ENCODE data around the gene SLC2A10. TPM values are rescaled to one million over a fixed set of nuclear protein-coding genes. Genes with fewer than 3 reads are reported as not detected.
A peak's percentile ranks its signal among the peaks of the same experiment; 100 is the strongest.

The SLC2A10 gene
- total and polyA plus RNA-seq, 5 donors, result 4.6 to 8.5 (median 7.4) TPM

DNA sequence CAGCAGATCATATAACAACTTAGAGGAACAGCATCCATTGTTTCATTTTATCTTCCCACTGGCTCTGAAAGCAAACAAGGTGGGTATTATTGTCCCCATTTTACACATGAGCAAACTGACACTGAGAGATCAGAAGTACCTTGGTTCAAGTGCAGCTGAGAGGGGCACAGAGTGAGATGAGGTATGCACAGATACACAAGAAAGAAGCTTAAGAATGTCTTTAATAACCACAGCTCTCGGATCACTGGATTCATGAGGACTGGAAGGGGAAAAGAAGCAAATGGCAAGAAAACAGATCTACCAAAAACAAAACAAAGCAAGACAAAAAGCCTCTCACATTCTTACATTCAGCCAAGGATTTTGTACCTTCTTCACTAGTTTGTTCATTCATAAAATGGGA lies 10.6 kb downstream of the SLC2A10 start:
- no peaks in the 10 kb centered on the region for H3K9me3 ChIP-seq (ENCODE audit: control insufficient read depth, low read length)
- peaks cover 2% of the 10 kb centered on the region for H3K4me1 ChIP-seq (ENCODE audit: control insufficient read depth, insufficient read depth, low read length)
- ATAC-seq (no peak), DNase-seq (no peak)
- intact Hi-C loops (cut with DNase I), result no loop called here
- 96% methylated on average over 1 of the region's 1 CpG for WGBS
- no peak overlapping the region for H3K4me3 ChIP-seq (ENCODE audit: low read length)
- H3K27me3 ChIP-seq (ENCODE audit: control insufficient read depth, insufficient read depth), result no peaks in the 10 kb centered on the region
- no peak overlapping the region for H3K27ac ChIP-seq (ENCODE audit: low read length)

DNA sequence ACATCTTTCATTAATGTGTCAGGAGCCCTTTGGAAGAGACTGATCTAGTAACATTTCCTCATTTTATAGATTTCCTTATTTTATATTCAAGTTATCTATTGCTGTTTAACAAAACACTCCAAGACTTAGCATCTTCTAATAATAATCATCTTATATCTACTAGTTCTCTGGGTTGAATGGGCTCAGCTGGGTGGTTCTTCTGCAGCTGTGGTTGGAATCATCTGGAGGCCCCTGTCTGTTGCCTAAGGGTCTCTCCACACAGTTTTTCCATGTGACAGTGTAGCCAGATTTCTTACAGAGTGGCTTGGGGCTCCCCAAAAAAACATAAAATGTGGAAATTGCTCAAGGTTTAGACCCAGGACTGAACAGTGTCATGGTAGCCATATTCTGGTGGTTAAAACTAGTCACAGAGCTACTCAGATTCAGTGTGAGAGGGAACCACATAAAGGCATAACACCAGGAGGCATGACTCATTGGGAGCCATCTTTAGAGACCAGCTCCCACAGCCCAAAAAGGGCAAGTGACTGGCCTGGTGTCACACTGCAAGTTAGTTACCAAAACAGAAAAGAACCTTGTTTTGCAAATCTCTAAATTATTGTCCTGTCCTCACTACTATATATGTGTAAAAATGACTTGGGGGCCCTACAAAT lies 11.5 kb downstream of the SLC2A10 start:
- Histone ChIP-seq H3K27me3 (ENCODE audit: control insufficient read depth, insufficient read depth) (no peaks in the 10 kb centered on the region), H3K4me3 (ENCODE audit: low read length) (no peak overlapping the region), H3K9me3 (ENCODE audit: control insufficient read depth, low read length) (no peaks in the 10 kb centered on the region), H3K4me1 (ENCODE audit: control insufficient read depth, insufficient read depth, low read length) (no peaks in the 10 kb centered on the region), H3K27ac (ENCODE audit: low read length) (no peak overlapping the region)
- no peak for DNase-seq
- intact Hi-C loops (cut with DNase I), result no loop called here
- no peak for ATAC-seq

DNA sequence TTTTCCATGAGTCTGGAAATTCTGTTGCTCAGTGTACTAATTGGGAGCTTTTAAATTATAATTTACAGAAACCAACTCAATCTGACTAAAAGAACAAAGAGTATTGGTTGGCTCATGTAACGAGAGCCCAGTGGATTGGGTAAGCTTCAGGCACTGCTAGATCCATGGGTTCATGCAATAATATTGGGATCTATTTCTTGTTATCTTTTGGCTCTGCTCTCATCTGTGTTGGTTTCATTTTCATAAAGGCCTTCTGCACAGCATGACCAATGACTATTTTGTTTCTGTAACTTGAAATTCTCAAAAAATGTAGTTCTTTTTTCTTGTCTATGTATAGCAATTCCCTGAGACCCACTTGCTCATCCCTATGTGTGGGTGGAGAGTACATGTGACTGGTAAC lies 12.0 kb downstream of the SLC2A10 start:
- intact Hi-C loops (cut with DNase I), result no loop called here
- H3K4me3 ChIP-seq (ENCODE audit: low read length), result no peak overlapping the region
- H3K4me1 ChIP-seq (ENCODE audit: control insufficient read depth, insufficient read depth, low read length), result no peaks in the 10 kb centered on the region
- no peaks in the 10 kb centered on the region for H3K27me3 ChIP-seq (ENCODE audit: control insufficient read depth, insufficient read depth)
- no peak for ATAC-seq
- H3K27ac ChIP-seq (ENCODE audit: low read length), result no peak overlapping the region
- 92% methylated on average over 1 of the region's 1 CpG for WGBS
- H3K9me3 ChIP-seq (ENCODE audit: control insufficient read depth, low read length), result no peaks in the 10 kb centered on the region
- no peak for DNase-seq

DNA sequence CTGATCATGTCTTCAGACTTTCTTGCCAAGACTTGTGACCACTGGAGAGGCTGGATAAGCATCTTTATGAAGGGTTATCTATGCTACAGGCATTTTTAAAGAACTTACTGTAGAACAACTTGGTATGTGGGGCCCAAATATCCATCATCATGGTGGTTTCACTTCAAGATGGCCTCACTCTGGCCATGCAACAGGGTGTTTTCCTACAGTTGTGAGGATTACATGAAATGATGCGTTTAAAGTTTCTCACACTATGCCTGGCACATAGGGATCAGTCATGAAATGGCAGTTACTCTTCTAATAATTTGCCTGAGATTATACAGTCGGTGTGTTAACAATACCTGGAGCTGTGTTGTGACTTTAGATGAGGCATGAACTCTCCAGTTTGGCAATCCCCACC lies 13.0 kb downstream of the SLC2A10 start:
- WGBS, result 98% methylated on average over 2 of the region's 2 CpGs
- Histone ChIP-seq H3K4me3 (ENCODE audit: low read length) (no peak overlapping the region), H3K4me1 (ENCODE audit: control insufficient read depth, insufficient read depth, low read length) (no peaks in the 10 kb centered on the region), H3K27me3 (ENCODE audit: control insufficient read depth, insufficient read depth) (no peaks in the 10 kb centered on the region), H3K27ac (ENCODE audit: low read length) (no peak overlapping the region), H3K9me3 (ENCODE audit: control insufficient read depth, low read length) (no peaks in the 10 kb centered on the region)
- DNase-seq, result no peak
- intact Hi-C loops (cut with DNase I), result no loop called here
- no peak for ATAC-seq

DNA sequence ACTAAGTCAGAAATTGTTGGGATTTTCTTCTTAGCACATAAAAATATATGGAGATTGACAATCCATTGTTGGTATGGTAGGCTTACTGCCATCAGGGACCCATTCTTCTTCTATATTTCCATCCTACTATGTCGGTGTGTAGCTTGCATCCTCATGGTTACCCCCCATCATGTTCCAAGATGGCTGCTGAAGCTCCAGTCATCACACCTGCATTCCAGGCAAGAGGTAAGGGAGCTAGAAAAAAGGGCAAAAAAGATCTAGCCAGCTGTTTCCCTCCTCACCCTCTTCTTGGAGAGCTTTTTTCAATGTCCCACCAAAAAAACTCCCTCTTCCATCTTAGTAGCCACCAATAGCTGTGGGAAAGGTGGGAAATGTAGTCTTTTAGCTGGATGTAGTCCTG lies 13.6 kb downstream of the SLC2A10 start:
- Histone ChIP-seq H3K9me3 (ENCODE audit: control insufficient read depth, low read length) (no peaks in the 10 kb centered on the region), H3K27me3 (ENCODE audit: control insufficient read depth, insufficient read depth) (no peaks in the 10 kb centered on the region), H3K4me1 (ENCODE audit: control insufficient read depth, insufficient read depth, low read length) (no peaks in the 10 kb centered on the region), H3K4me3 (ENCODE audit: low read length) (no peak overlapping the region), H3K27ac (ENCODE audit: low read length) (no peak overlapping the region)
- DNase-seq (no peak), ATAC-seq (no peak)
- intact Hi-C loops (cut with DNase I), result no loop called here
- WGBS, result 95% methylated on average over 1 of the region's 1 CpG

DNA sequence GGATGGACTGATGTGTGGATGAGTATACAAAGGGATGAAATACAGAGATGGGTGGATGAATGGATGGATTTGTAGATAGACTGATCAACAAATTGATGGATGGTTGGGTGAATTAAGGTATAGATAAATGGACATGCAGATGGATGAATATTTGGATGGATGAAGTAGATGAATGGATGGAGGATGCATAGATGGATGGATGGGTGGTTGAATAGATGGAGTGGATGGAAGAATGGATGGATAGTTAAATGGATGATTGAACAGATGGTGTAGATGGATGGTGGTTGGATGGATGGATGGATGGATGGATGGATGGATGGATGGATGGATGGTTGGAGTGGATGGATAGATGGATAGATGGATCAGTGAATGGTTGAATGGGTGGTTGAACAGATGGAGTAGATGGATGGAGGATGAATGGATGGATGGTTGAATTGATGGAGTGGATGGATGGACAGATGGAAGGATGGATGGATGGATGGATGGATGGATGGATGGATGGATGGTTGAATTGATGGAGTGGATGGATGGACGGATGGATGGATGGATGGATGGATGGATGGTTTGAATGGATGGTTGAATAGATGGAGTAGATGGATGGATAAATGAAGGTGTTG lies 15.0 kb downstream of the SLC2A10 start:
- ATAC-seq (no peak), DNase-seq (no peak)
- no peaks in the 10 kb centered on the region for H3K9me3 ChIP-seq (ENCODE audit: control insufficient read depth, low read length)
- WGBS, result 49% methylated on average over 1 of the region's 1 CpG
- no peaks in the 10 kb centered on the region for H3K4me1 ChIP-seq (ENCODE audit: control insufficient read depth, insufficient read depth, low read length)
- no peaks in the 10 kb centered on the region for H3K27me3 ChIP-seq (ENCODE audit: control insufficient read depth, insufficient read depth)
- intact Hi-C loops (cut with DNase I), result no loop called here
- no peak overlapping the region for H3K4me3 ChIP-seq (ENCODE audit: low read length)
- H3K27ac ChIP-seq (ENCODE audit: low read length), result no peak overlapping the region

DNA sequence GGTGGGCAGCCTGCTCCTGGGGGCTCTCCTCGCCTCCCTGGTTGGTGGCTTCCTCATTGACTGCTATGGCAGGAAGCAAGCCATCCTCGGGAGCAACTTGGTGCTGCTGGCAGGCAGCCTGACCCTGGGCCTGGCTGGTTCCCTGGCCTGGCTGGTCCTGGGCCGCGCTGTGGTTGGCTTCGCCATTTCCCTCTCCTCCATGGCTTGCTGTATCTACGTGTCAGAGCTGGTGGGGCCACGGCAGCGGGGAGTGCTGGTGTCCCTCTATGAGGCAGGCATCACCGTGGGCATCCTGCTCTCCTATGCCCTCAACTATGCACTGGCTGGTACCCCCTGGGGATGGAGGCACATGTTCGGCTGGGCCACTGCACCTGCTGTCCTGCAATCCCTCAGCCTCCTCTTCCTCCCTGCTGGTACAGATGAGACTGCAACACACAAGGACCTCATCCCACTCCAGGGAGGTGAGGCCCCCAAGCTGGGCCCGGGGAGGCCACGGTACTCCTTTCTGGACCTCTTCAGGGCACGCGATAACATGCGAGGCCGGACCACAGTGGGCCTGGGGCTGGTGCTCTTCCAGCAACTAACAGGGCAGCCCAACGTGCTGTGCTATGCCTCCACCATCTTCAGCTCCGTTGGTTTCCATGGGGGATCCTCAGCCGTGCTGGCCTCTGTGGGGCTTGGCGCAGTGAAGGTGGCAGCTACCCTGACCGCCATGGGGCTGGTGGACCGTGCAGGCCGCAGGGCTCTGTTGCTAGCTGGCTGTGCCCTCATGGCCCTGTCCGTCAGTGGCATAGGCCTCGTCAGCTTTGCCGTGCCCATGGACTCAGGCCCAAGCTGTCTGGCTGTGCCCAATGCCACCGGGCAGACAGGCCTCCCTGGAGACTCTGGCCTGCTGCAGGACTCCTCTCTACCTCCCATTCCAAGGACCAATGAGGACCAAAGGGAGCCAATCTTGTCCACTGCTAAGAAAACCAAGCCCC lies 16.0 kb downstream of the SLC2A10 start:
- H3K4me3 ChIP-seq (ENCODE audit: low read length), result no peak overlapping the region
- H3K27me3 ChIP-seq (ENCODE audit: control insufficient read depth, insufficient read depth), result no peaks in the 10 kb centered on the region
- intact Hi-C loops (cut with DNase I), result no loop called here
- WGBS, result 95% methylated on average over 27 of the region's 27 CpGs
- ATAC-seq, result peak; percentile 16 to 18
- H3K27ac ChIP-seq (ENCODE audit: low read length), result no peak overlapping the region
- DNase-seq, result no peak
- H3K4me1 ChIP-seq (ENCODE audit: control insufficient read depth, insufficient read depth, low read length), result no peaks in the 10 kb centered on the region
- H3K9me3 ChIP-seq (ENCODE audit: control insufficient read depth, low read length), result no peaks in the 10 kb centered on the region

DNA sequence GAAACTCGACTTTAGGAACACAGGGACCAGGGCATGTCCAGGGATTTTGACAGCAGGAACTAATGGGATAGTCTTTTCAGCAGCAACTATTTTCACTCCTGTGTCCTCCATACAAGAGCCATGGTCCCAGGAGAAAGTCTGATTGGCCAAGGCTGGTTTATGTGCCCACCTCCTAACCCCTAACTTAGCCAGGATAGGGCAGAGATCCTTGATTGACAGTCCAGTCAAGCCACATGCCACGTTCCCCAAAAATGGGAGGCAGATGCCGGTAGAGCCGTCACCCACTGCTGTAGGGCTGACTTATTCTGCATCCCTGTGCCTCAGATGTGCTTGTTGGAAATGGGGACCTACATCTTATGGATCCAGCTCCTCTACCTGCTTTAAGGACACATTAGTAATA lies 22.3 kb downstream of the SLC2A10 start:
- DNase-seq, result no peak
- intact Hi-C loops (cut with DNase I), result no loop called here
- no peaks in the 10 kb centered on the region for H3K27me3 ChIP-seq (ENCODE audit: control insufficient read depth, insufficient read depth)
- H3K9me3 ChIP-seq (ENCODE audit: control insufficient read depth, low read length), result no peaks in the 10 kb centered on the region
- no peak overlapping the region for H3K4me3 ChIP-seq (ENCODE audit: low read length)
- WGBS, result 82% methylated on average over 4 of the region's 4 CpGs
- no peaks in the 10 kb centered on the region for H3K4me1 ChIP-seq (ENCODE audit: control insufficient read depth, insufficient read depth, low read length)
- no peak overlapping the region for H3K27ac ChIP-seq (ENCODE audit: low read length)
- no peak for ATAC-seq

DNA sequence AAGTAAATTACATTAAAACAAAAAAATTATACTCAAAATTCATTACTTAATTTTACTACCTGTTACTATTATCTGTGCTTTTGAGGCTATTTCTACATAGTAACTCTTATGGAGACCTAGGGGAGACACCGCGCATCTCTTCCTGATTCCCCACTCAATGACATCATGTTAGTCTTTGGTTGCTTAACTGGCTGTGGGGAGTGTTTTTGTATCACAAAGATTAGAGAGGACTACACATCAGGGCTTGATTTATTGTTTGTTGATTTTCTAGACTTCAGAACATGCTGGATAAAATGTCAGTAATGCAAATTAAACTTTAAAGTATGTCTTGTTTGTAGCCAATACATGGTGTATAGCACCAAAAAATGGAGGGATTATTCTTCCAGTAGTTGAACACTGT lies 26.0 kb downstream of the SLC2A10 start:
- no peak overlapping the region for H3K4me3 ChIP-seq (ENCODE audit: low read length)
- intact Hi-C loops (cut with DNase I), result no loop called here
- no peaks in the 10 kb centered on the region for H3K27me3 ChIP-seq (ENCODE audit: control insufficient read depth, insufficient read depth)
- DNase-seq (no peak), ATAC-seq (no peak)
- no peak overlapping the region for H3K27ac ChIP-seq (ENCODE audit: low read length)
- H3K4me1 ChIP-seq (ENCODE audit: control insufficient read depth, insufficient read depth, low read length), result no peaks in the 10 kb centered on the region
- WGBS, result 100% methylated on average over 2 of the region's 2 CpGs
- H3K9me3 ChIP-seq (ENCODE audit: control insufficient read depth, low read length), result no peaks in the 10 kb centered on the region

DNA sequence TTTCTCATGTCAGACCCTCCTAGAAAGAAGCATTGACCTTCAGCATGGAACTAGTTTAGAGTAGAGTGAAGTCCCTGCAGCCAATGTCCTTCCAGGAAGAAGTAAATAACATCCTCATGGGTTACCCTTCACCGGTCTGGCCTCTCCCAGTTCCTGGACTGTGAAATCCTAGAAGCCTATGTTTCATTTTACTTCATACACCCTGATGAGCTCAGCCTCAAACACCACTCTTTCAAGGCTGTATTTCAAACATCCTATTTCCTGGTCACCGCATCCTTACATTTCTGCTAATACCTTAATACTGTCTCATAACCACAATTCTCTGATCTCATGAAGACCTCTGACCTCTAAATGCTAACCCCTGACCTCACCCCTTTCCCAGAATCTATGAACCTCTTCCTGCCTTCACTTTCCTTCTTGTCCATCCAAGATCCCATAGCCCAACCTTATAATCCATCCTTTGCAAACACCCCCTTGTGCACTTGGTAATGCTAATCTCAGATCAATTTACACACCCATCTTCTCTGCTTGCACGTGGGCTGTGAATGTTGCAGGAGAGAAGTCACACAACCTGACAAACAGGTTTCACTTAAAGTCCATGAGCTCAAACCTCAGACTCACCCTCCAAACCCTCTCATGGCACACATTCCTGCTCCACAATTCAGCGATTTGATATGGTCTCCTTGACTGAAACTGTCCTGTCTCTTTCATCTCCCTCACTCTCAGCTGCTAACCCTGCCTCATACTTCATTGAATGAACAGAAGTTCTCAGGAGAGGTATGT lies 30.2 kb downstream of the SLC2A10 start:
- H3K9me3 ChIP-seq (ENCODE audit: control insufficient read depth, low read length), result no peaks in the 10 kb centered on the region
- H3K27me3 ChIP-seq (ENCODE audit: control insufficient read depth, insufficient read depth), result no peaks in the 10 kb centered on the region
- H3K4me1 ChIP-seq (ENCODE audit: control insufficient read depth, insufficient read depth, low read length), result no peaks in the 10 kb centered on the region
- intact Hi-C loops (cut with DNase I), result no loop called here
- ATAC-seq (no peak), DNase-seq (no peak)
- 80% methylated on average over 4 of the region's 4 CpGs for WGBS
- no peak overlapping the region for H3K27ac ChIP-seq (ENCODE audit: low read length)
- H3K4me3 ChIP-seq (ENCODE audit: low read length), result no peak overlapping the region

DNA sequence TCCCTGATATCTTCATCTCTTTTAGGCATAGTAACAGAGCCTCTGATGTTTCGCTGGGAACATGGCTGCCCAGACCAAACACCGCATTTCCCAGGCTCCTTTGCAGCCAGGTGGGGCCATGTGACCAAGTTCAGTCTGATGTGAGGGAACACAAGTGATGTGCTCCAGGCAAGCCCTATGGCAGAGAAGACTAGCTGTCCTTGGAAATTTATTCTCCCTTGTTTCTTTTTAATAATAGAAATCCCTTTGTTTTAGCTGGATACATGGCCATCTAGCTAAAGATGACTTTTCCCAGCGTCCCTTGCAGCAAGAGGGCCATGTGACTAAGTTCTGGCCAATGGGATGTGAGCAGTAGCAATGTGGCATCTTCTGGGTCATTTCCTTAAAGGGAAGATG lies 30.8 kb downstream of the SLC2A10 start:
- H3K9me3 ChIP-seq (ENCODE audit: control insufficient read depth, low read length), result no peaks in the 10 kb centered on the region
- H3K27ac ChIP-seq (ENCODE audit: low read length), result no peak overlapping the region
- ATAC-seq (no peak), DNase-seq (no peak)
- H3K27me3 ChIP-seq (ENCODE audit: control insufficient read depth, insufficient read depth), result no peaks in the 10 kb centered on the region
- intact Hi-C loops (cut with DNase I), result no loop called here
- no peaks in the 10 kb centered on the region for H3K4me1 ChIP-seq (ENCODE audit: control insufficient read depth, insufficient read depth, low read length)
- no peak overlapping the region for H3K4me3 ChIP-seq (ENCODE audit: low read length)
- WGBS, result 93% methylated on average over 3 of the region's 3 CpGs
